AG04449 (cell line): ENCODE measurements around the gene SZT2.
A peak's percentile ranks its signal among the peaks of the same experiment; 100 is the strongest.

ENCODE experiments used
- CTCF ChIA-PET: fragments of 350-600 bp; formaldehyde crosslinking; extraction: SDS; loops from one replicate; lab custom pipeline; 2021; ENCODE audit warnings: antibody characterized with exemption; lab: Yijun Ruan, JAX
- POLR2A ChIA-PET: fragments of 400-600, 350-600 bp; formaldehyde crosslinking; extraction: SDS; loops from one replicate; lab custom pipeline; 2020; ENCODE audit warnings: antibody characterized with exemption, inconsistent platforms; lab: Yijun Ruan, JAX
- DNase-seq: peaks from one replicate; pipeline ENCODE4 v3.0.0-alpha.2; 2010; ENCODE audit warnings: low read depth, low spot score
- H3K4me3 ChIP-seq: 2 replicates; pipeline ENCODE4 v1.5.1; 2011; ENCODE audit warnings: low read depth, mild to moderate bottlenecking, control low read depth, low read length
- CTCF ChIP-seq: IDR thresholded peaks from one replicate; pipeline ENCODE4 v1.5.1; 2011; ENCODE audit warnings: mild to moderate bottlenecking, moderate library complexity, low read length, control low read depth, inconsistent platforms; ENCODE audit not compliant: insufficient read depth; ENCODE audit errors: missing control alignments

Gene SZT2

DNA sequence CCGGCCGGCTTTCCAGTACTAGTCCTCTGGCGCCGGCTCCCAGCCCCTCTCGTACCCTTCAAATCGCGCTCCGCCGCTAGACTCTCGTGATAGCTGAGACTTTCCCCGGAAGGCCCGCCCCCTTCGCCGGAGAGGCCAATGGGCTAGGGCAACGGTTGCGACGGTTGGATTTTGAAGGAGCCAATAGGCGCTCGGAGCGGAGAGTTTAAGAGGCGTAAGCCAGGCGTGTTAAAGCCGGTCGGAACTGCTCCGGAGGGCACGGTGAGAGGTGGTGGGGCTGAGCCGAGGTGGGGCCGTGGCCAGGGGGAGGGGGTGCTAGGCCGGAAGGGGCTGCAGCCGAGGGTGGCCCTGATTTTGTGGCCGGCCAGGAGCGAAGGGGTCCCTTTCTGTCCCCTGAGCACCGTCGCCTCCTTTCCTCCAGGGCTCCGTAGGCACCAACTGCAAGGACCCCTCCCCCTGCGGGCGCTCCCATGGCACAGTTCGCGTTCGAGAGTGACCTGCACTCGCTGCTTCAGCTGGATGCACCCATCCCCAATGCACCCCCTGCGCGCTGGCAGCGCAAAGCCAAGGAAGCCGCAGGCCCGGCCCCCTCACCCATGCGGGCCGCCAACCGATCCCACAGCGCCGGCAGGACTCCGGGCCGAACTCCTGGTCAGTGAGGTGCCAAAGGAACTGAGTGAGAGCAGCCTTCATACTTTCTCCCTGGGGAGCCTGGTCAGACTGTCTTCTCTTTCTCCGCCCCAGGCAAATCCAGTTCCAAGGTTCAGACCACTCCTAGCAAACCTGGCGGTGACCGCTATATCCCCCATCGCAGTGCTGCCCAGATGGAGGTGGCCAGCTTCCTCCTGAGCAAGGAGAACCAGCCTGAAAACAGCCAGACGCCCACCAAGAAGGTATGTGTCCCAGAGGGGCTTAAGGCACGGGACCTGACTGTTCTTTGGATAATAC lies 30.7 kb upstream of the SZT2 start, which contains the start of gene CDC20:
TSS of gene CDC20 (plus strand) at position 236 of the 948 bp plus-strand sequence. CDS start at position 471, 235 bp downstream.
- CTCF ChIA-PET = interaction anchor here (0.7 to 2.8 kb wide), 9 partner anchors 9 to 132 kb away, joined by 3 to 24 read pairs (median 6); partner anchors contain the start of genes ELOVL1, MED8 and SZT2
- POLR2A ChIA-PET = interaction anchor here (0.8 to 1.6 kb wide), 4 partner anchors 9 to 38 kb away, joined by 3 to 18 read pairs (median 4); partner anchors contain the start of gene ELOVL1

DNA sequence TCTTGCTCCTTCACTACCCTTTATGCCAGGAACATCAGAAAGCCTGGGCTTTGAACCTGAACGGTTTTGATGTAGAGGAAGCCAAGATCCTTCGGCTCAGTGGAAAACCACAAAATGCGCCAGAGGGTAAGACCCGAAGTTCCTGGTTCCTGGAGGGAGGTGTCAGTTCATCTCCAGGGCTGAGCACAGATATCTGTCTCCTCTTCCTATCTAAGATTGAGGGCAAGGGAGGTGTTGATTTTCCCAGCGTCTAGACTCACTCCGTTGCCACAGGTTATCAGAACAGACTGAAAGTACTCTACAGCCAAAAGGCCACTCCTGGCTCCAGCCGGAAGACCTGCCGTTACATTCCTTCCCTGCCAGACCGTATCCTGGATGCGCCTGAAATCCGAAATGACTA lies 30.0 kb upstream of the SZT2 start:
- ChIA-PET CTCF (no interaction called here), POLR2A (interaction anchor here (1.2 kb wide), 1 partner anchor 9 kb away, joined by 3 read pairs; no protein-coding TSS in a partner anchor)
- no peak for DNase-seq
- peak overlapping the region; percentile 74 for H3K4me3 ChIP-seq
- no peak for TF ChIP-seq CTCF

More for the DNA sequence above, 30.7 kb upstream of the SZT2 start, which contains the start of gene CDC20:
- peak; percentile 58 for DNase-seq
- no peak for TF ChIP-seq CTCF
- peak within 1 kb of the TSS; percentile 74 for H3K4me3 ChIP-seq

DNA sequence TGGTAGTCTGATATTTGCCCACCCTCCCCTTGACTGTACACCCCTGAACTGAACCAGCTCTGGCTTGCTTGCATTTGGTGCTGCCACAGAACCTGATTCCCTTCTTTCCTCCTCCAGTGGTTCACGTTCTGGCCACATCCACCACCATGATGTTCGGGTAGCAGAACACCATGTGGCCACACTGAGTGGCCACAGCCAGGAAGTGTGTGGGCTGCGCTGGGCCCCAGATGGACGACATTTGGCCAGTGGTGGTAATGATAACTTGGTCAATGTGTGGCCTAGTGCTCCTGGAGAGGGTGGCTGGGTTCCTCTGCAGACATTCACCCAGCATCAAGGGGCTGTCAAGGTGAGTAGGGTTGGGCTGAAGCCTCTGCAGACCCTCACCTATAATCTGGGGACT lies 29.1 kb upstream of the SZT2 start:
- TF ChIP-seq CTCF = no peak
- DNase-seq = no peak
- ChIA-PET CTCF (interaction anchor here (0.6 to 0.9 kb wide), 2 partner anchors 24 to 688 kb away, joined by 3 read pairs; no protein-coding TSS in a partner anchor), POLR2A (interaction anchor here (1.2 kb wide), 1 partner anchor 10 kb away, joined by 3 read pairs; no protein-coding TSS in a partner anchor)
- peak overlapping the region; percentile 74 for H3K4me3 ChIP-seq

- TF ChIP-seq CTCF = no peak
- no peak overlapping the region for H3K4me3 ChIP-seq
- DNase-seq = no peak
- POLR2A ChIA-PET = no interaction called here
- CTCF ChIA-PET = interaction anchor here (1.2 kb wide), 1 partner anchor 136 kb away, joined by 5 read pairs; no protein-coding TSS in a partner anchor
Measured at GRCh38 chr1:43363283-43363934, 26.3 kb upstream of the SZT2 start.

DNA sequence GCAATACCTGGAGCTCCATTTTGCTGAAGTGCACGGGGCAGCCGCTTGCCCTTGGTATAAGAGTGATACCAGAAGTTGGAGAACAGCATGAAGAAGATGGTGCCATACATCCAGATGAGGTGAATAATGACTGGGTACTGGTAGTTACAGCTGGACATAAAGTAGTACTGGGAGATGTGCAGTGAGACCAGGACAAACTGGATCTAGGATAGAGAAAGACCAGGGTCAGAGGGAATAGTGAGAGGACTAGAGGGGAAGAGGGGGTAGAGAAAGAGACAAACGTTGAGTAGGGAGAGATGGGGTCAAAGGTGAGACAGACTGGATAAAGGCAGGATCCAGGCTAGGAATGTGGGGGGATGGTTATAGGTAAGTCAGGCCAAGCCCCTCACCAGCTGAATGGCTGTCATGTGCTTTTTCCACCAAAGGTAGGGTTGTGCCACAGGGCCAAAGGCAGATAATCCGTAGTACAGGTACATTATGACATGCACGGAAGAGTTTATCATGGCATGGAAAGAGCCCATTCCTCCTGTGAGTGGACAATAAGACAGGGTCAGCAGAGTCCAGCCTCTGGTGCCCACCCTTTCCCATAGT lies 25.7 kb upstream of the SZT2 start:
- ChIA-PET POLR2A (no interaction called here), CTCF (interaction anchor here (1.2 kb wide), 1 partner anchor 137 kb away, joined by 5 read pairs; no protein-coding TSS in a partner anchor)
- no peak for DNase-seq
- H3K4me3 ChIP-seq = no peak overlapping the region
- TF ChIP-seq CTCF = no peak
